Measurements from ENCODE around the gene ARFIP2. TPM values are rescaled to one million over a fixed set of nuclear protein-coding genes. Genes with fewer than 3 reads are reported as not detected.

The ARFIP2 gene
- total RNA-seq, 1 experiment from 2014 or later = 55.1 TPM

DNA sequence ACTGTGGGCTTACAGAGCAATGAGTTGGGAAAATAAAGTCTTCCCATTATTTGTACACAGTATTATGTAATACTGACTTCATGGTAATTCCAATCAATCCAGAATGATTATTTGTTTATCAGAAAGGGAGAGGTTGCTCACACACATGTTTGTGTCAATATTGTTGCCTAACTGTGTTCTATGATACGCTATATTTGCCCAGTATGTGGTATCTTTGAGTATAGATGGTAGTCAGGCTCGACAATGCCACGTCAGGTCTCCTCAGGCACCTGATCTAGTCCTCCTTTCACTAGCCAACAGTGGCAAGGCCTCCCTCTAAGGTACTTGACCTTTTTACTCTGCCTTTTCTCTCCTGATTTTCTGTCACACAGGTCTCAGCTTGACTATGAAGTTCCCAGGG lies 21.3 kb upstream of the ARFIP2 start:
- Histone ChIP-seq H3K9me3 (ENCODE audit: control insufficient read depth, low read depth, low read length) (no peaks in the 10 kb centered on the region), H3K79me1 (ENCODE audit: insufficient read depth, low read depth, low read length, poor library complexity, severe bottlenecking) (no peaks in the 10 kb centered on the region), H2AK5ac (ENCODE audit: insufficient read length, low read length) (no peak overlapping the region), H3K9ac (ENCODE audit: extremely low read depth, insufficient read length, low read length) (no peak overlapping the region), H2BK20ac (ENCODE audit: low read depth, low read length, poor library complexity, severe bottlenecking) (no peak overlapping the region), H3K4me1 (ENCODE audit: insufficient read depth, low read length) (no peaks in the 10 kb centered on the region), H4K5ac (ENCODE audit: insufficient read length, low read depth, low read length) (no peak overlapping the region), H4K8ac (replicated peaks; ENCODE audit: insufficient read length, low read depth, low read length) (no peak overlapping the region), H2BK5ac (ENCODE audit: insufficient read length, low read length) (no peak overlapping the region), H3K23me2 (ENCODE audit: insufficient read length, low read depth, low read length, poor library complexity, severe bottlenecking) (no peaks in the 10 kb centered on the region), H3T11ph (ENCODE audit: low read length) (no peak overlapping the region), H3K27me3 (ENCODE audit: insufficient read depth, low read length) (no peaks in the 10 kb centered on the region), H3K18ac (ENCODE audit: insufficient read length, low read depth, low read length) (no peak overlapping the region), H3K23ac (ENCODE audit: insufficient read length, low read depth, low read length) (no peak overlapping the region), H2BK120ac (ENCODE audit: low read depth, low read length, poor library complexity, severe bottlenecking) (no peak overlapping the region), H3K14ac (ENCODE audit: insufficient read depth, low read length) (no peak overlapping the region), H2AFZ (ENCODE audit: low read length) (no peak overlapping the region), H2BK12ac (ENCODE audit: insufficient read length, low read depth, low read length) (no peak overlapping the region), H3K4ac (ENCODE audit: low read depth, low read length) (no peak overlapping the region), H4K20me1 (ENCODE audit: control insufficient read depth, insufficient read depth, insufficient read length) (no peaks in the 10 kb centered on the region), H2BK15ac (ENCODE audit: low read depth, low read length) (no peak overlapping the region), H4K91ac (ENCODE audit: insufficient read length, low read depth, low read length) (no peak overlapping the region), H3K4me2 (ENCODE audit: insufficient read depth, insufficient read length, low read length) (no peak overlapping the region), H3K27ac (ENCODE audit: insufficient read length, low read depth, low read length) (no peak overlapping the region), H3K79me2 (ENCODE audit: insufficient read depth, low read length) (no peaks in the 10 kb centered on the region), H3K56ac (ENCODE audit: insufficient read length, low read depth, low read length) (no peak overlapping the region)
- WGBS (ENCODE audit: extremely low coverage, insufficient read length, low lambda C conversion rate) = no CpG with 5 or more reads among the region's 3 CpGs
- TF ChIP-seq, protein P1, sequence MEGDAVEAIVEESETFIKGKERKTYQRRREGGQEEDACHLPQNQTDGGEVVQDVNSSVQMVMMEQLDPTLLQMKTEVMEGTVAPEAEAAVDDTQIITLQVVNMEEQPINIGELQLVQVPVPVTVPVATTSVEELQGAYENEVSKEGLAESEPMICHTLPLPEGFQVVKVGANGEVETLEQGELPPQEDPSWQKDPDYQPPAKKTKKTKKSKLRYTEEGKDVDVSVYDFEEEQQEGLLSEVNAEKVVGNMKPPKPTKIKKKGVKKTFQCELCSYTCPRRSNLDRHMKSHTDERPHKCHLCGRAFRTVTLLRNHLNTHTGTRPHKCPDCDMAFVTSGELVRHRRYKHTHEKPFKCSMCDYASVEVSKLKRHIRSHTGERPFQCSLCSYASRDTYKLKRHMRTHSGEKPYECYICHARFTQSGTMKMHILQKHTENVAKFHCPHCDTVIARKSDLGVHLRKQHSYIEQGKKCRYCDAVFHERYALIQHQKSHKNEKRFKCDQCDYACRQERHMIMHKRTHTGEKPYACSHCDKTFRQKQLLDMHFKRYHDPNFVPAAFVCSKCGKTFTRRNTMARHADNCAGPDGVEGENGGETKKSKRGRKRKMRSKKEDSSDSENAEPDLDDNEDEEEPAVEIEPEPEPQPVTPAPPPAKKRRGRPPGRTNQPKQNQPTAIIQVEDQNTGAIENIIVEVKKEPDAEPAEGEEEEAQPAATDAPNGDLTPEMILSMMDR (conservative IDR thresholded peaks at IDR 0.05) = no peak
- no peak for DNase-seq
- H3K4me1 Mint-ChIP-seq = peaks cover 2 to 3% of the 10 kb centered on the region in 2 experiments
- H3K27ac Mint-ChIP-seq = no peak overlapping the region
- peaks cover 6 to 14% (median 8%) of the 10 kb centered on the region in 3 experiments; a peak in 3 of 7 replicates for H3K36me3 Mint-ChIP-seq (ENCODE audit: insufficient read depth in 1 of 3, low read depth in 3 of 3)
- no peaks in the 10 kb centered on the region for H3K27me3 Mint-ChIP-seq (ENCODE audit: low read depth)
- no peaks in the 10 kb centered on the region for H3K9me3 Mint-ChIP-seq
- no peak overlapping the region for H3K4me3 Mint-ChIP-seq

Data from H9 (cell line).